ENCODE results near the gene NTSR1. TPM values are rescaled to one million over a fixed set of nuclear protein-coding genes. Genes with fewer than 3 reads are reported as not detected.

NTSR1 gene
- polyA plus RNA-seq, 3 donors, result 0.05 to 0.15 TPM; not detected in 1

DNA sequence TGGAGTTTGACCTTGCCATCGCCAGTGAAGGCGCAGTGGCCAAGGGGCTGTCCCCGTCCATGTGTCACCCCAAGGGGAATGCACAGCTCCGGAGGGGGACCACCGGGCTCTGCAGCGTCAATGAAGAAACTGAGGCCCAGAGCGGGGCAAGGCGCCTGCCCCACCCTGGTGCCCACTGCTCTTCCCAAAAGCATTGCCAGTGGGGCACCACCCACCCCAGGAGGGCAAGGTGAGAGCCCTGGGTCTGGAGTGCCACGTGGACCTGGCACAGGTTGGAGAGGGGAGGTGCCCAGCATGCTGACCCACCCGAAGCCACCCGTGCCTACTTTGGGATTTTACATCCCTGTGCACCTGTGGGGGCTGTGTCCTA, 8.3 kb downstream of the NTSR1 start:
- H3K27ac ChIP-seq (ENCODE audit: low read depth, low read length), result no peak overlapping the region
- 80 to 92% (median 92%) methylated on average over 11 of the region's 11 CpGs for WGBS, 3 donors

DNA sequence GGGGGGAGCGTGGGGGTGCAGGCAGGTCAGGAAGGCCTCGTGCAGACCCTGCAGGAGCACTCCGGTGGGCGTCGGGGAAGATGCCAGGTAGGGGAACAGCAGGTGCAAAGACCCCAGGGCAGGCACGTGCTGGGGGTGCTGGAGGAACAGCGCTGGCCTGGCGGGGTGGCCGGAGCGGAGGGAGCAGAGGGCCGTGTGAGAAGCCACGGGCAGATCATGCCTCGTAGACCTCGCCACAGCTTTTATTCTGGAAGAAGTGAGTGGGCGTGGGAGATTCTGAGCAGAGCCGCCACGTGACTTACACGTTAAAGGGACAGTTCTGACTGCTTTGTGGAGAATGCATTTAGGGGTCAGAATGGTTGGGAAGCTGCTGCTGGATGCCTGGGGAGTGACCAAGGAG, 9.3 kb downstream of the NTSR1 start:
- 52 to 65% (median 65%) methylated on average over 18 of the region's 18 CpGs for WGBS, 3 donors
- H3K27ac ChIP-seq (ENCODE audit: low read depth, low read length), result no peak overlapping the region

DNA sequence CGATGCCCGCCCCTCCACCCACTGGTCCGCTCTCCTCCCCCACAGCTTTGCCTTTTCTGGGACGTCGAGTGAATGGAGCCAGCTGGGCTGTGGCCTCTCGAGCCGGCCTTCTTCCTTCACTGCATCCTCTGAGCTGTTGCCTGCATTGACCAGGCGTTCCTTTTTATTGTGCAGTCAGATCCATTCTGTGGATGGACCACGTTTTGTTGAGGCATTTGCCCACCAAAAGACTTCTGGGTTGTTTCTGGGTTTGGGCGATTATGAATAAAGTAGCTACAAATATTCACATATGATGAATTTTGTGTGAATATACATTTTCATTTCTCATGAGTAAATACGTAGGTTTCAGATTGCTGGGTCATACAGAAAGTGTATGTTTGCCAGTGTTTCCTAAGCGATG, 9.9 kb downstream of the NTSR1 start:
- 63 to 74% (median 64%) methylated on average over 11 to 12 of the region's 12 CpGs for WGBS, 3 donors
- H3K27ac ChIP-seq (ENCODE audit: low read depth, low read length), result no peak overlapping the region

DNA sequence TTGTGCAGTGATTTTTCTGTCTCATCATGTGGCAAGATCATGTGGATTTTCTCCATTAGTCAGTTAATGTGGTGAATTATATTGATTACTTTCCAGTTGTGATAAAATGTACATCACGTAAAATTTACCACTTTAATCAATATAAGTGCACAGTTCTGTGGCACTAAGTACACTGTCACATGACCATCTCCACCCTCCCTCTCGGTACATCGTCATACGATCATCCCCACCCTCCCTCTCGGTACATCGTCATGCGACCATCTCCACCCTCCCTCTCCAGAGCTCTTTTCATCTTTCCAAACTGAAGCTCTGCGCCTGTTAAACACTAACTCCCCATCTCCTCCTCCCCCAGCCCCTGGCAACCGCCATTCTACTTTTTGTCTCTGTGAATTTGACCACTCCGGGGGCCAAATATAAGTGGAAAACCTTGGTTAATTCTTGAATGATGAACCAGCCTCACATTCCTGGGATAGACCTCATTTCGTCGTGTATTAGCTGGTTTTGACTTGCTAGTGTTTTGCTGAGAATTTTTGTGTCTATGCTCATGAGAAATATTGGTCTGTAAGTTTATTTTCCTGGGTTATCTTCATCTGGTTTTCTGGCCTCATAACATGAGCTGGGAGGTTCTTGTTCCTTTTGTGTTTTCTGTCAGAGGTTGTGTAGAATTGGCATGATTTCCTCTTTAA, 10.8 kb downstream of the NTSR1 start:
- 78 to 84% (median 80%) methylated on average over 12 of the region's 12 CpGs for WGBS, 3 donors
- H3K27ac ChIP-seq (ENCODE audit: low read depth, low read length), result no peak overlapping the region

DNA sequence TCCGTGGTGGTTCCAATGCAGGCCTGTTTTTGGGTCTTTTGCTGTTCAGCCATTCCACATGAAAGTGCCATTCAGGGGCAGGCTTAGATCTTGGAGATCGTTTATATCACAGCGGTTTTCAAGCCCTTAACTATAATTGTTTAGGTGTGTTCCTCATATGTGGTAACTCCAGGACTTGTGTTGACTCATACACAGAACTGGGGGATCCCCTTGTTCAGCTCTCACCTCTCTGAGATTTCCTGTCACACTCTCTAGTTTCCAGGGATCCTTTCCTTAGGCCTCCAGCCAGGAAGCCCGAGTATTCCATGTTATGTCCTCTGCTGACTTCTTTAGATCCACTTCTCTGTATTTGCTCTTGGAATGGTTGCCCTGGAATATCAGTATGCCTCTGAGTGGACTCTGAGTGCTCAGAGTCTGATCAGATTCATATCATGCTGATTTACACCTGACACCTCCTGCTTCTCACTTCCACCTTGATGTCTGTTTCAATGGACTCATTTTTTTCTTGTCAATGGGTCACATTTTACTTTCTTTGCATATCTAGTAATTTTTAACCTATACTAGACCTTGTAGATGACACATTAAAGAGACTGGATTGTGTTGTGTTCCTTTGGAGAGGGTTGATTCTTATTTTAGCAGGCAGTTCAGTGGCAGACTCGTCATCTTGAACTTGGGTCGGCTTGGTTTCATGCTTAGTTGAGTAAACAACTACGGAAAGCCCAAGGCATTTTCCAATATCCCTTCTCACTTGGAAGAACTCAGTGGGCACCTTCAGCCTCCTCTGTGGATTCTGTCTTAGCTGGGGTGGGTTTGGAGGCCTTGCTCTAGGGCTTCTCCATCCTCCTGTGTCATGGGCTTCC, 13.1 kb downstream of the NTSR1 start:
- WGBS, 3 donors, result 68 to 89% (median 84%) methylated on average over 7 of the region's 7 CpGs
- H3K27ac ChIP-seq (ENCODE audit: low read depth, low read length), result no peak overlapping the region

DNA sequence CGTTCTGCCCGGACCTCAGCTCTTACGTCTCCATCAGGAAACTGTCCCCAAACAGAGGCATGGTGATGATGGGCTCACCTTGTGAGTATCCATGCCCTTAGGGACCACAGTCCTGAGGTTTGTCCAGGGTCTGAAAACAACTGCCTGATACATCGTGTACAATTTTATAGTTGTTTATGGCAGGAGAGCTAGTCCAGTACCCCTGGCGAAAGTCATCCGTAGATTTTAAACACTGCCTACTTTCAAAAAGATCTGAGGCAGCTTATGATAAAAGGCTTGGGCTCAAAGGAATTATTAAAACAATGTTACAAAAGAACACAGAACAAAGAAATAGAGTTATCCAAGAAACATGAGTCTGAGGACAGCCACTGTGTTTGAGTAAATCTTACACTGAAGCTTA, 14.0 kb downstream of the NTSR1 start:
- WGBS, 3 donors, result 71 to 76% (median 71%) methylated on average over 6 of the region's 6 CpGs
- H3K27ac ChIP-seq (ENCODE audit: low read depth, low read length), result no peak overlapping the region

DNA sequence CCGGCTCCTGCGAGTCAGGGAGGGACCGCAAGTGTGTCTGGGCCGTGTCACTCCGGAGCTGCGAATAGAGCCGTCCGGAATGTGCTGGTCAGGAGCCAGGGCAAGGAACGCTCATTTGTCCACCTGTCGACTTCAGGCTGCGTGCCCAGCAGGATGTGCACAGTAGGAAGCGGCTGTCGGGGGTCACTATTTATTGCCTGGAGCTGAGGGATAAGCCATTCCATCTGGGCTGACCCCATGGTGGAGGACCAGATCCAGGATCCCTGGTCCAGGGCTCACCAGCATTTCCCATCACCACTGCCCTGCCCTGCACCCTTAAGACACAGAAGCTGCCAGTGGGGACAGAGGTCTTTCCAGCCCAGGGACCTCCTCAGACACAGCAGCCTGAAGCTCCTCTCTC, 14.7 kb downstream of the NTSR1 start:
- H3K27ac ChIP-seq (ENCODE audit: low read depth, low read length), result no peak overlapping the region
- WGBS, 3 donors, result 19 to 34% (median 26%) methylated on average over 12 to 13 of the region's 13 CpGs

DNA sequence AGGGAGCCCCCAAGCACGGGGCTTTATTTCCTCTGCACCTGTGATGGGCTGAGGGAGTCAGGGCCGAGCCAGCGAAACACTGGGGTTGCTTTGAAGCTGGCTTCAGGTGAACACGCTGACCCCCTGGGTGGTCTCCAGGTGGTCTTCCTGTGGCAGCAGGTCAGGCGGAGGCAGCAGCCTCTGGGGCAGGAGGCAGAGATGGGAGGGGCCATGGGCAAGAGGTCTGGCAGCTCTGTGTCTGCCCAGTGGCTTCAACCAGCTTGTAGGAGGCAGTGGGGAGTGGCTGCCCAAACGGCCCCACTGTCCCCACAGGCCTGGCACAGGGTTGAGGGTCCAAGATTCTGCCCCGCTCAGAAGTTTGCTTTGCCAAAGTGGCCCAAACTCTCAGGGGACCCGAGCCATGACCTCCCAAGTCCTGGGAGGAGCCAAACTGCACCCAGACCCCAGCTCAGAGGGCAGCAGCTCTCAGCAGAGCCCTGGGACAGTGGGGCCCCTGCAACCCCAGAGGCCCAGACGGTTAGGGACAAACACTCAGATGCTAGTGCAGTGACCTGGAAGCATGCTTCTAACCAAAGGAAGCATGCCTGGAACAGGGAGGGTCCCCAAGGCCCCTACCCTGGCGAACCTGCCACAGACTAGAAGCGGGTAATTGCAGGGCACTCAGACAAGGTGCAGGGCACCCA, 15.3 kb downstream of the NTSR1 start:
- WGBS, 3 donors, result 46 to 61% (median 51%) methylated on average over 11 of the region's 11 CpGs
- H3K27ac ChIP-seq (ENCODE audit: low read depth, low read length), result no peak overlapping the region

DNA sequence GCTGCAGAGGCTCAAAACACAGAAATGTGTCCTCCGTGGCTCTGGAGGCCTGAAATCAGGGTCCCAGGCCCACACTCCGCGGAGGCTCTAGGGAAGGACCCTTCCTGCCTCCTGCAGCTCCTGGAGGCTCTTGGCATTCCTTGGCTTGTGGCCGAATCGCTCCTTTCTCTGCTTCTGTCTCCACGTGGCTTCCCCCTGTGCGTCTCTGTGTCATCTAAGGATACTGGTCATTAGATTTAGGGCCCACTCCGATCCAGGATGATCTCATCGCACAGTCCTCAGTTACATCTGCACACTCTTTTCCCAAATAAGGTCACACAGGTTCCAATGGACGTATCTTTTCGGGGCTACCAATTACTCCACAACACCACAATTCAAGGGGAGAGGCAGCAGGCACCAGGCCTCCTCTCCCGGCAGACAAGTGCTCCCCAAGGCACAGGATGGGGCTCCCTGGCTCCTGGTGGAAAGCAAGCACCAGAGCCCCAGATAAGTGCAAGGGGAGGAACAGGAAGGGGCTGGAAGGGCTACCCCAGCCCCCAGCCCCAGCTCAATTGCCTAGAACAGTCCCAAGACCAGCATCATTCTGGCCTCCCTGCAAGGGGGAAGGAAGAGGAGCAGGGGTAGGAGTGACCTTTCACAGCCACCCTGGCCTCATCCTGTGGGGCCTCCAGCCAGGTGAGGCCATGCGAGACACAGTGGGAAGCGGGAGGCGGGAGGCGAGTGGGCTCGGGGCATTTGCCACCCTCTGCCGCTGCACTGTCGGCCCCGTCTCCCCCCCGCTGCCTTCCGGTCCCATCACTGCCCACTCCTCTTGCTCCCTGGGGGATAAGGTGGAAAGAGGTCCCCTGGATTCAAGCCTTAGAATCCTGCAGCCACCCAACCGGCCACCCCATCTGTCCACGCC, 16.3 kb downstream of the NTSR1 start:
- no peak overlapping the region for H3K27ac ChIP-seq (ENCODE audit: low read depth, low read length)
- 78 to 87% (median 79%) methylated on average over 23 to 24 of the region's 24 CpGs for WGBS, 3 donors

DNA sequence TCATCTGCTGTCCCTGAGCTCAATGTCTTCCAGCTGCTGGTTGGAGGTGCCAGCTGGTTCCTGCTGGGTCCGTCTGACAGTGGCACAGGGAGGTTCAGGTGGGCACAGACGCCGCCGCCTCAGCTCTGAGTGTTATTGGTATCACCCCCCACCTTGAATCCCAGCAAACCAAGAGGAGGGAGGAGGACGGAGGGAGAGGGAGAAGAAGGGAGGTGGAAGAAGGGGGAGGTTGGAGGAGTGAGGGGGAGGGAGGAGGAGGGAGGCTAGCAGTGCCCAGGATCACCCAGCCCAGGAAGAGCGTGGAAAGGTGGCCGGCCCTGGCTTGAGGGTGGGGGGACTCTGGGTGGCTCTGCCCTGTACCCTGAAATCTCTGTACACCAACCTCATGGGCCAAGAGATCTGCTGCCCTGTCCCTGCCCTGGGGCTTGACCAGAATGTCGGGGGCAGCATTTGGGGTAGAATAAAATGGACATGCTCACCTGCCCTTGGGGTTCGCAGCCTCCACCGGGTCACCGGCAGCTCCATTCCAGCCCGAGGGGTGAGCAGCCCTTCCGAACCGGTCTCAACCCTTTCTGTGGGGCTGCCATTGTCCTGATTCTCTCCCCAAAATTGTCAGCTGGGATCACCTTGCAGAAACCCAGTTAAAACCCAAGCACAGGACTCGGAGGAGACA, 17.1 kb downstream of the NTSR1 start:
- WGBS, 3 donors, result 73 to 86% (median 81%) methylated on average over 15 of the region's 15 CpGs

DNA sequence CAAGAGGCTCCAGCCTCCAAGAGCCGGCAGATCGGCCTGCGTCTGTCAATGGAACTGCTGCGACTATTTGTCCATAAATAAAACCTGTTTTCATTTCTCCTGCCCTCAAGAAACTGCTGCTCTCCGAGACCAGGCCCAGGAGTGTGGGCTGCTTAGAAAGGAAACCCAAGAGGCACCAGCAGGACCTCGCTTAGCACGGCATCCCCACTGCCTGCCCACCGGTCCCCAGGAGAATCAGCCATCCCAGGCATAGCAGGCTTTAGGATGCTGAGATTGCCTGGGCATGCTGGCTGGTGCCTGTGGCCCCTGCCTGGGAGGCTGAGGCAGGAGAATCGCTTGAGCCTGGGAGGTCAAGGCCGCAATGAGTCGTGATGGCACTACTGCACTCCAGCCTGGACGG, 17.6 kb downstream of the NTSR1 start:
- WGBS, 3 donors, result 71 to 82% (median 81%) methylated on average over 12 of the region's 12 CpGs
- H3K27ac ChIP-seq (ENCODE audit: low read depth, low read length), result no peak overlapping the region

More for the DNA sequence above, 17.1 kb downstream of the NTSR1 start:
- H3K27ac ChIP-seq (ENCODE audit: low read depth, low read length), result no peak overlapping the region

DNA sequence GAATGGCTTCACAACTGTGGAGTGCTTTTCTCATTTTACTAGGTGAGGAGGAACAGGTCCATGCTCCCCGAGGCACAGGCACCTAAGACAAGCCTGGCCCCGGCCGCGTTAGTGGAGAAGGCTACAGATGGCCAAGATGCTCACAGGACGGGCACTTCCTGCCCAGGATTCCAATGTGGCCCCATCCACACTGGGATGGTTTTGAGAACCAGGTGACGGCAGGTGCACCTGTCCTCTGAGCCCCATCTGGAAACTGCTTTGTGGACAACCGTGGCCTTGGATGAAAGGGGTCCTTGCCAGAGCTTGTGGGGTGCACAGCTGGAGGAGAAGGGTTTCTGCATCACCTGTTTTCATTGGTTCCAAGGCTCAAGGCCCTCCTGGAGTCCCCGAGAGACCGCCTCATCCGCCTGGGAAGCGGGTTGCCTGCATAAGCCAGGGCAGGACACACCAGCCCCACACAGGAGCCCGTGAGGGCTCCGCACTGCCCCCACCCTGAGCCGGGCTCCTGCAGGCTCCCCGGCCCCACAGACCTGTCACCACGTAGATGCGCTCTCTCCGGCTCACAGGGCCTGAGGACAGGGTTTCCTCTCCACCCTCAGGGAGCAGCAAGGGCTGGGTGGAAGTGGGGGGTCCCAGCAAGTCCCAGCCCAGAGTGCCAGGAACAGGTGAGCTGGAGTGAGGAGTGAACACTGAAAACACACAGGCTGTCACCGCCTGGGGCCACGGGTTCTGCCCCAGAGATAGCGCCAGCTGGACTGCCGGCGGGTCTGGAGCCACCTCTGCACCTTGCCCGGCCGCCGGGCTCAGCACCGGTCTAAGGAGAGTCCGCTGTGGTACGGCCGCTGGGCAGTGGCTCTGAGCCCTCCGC, 18.3 kb downstream of the NTSR1 start:
- H3K27ac ChIP-seq (ENCODE audit: low read depth, low read length), result no peak overlapping the region
- WGBS, 3 donors, result 71 to 81% (median 81%) methylated on average over 31 of the region's 31 CpGs

DNA sequence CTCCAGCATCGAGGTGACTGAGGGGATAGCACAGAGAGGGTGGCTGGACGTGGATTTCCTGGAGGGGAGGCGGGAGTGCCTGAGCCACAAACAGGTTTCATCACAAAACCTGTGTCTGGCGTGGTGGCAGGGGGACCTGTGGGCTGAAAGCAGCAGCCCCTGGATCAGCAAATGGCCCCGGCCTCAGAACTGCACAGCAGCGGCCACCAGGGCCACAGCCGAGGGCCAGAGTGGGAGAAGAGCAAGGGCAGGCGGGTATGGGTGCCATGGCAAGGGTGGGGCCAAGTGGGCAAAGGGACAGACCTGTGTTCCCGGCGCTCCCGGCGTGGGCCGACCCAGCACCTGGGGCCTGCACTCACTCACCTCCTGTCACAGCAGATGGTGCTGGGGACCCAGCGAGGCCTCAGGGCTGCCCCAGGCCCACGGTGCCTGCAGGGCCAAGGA, 19.0 kb downstream of the NTSR1 start:
- H3K27ac ChIP-seq (ENCODE audit: low read depth, low read length), result no peak overlapping the region
- WGBS, 3 donors, result 64 to 72% (median 65%) methylated on average over 14 to 15 of the region's 15 CpGs

DNA sequence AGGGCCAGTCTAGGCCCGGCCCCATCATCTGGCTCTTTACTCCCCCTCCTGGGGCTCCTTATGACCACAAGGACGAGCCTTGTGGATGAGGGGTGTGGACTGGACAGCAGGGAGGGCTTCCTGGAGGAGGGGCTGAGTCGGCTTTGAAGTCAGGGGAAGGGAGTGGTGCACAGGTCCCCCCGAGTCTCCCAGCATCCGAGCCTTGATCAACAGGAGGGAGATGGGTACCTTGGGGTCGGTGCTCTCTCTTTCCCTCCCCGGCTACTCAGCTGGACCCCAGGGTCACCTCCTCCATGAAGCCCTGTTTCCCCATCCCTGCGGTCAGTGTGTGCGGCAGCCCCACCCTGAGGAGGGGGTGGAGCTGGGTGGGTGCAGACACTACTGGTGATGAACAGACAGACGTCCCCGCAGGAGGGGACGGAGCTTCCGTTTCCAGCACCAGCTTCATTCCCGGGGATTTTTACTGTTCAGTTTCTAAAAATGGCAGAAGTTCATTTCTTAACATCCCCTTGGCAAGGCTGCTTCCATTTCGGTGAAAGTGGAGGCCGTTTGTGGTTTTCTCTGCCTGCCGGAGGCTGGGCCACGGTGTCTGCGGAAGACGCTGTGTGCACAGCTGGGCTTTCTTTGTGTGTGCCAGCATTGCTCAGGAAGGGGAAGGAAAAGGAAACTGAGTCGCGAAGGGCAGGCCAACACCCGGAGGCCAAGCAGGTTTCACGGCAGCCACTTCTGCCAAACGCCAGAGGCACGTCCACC, 19.6 kb downstream of the NTSR1 start:
- H3K27ac ChIP-seq (ENCODE audit: low read depth, low read length), result no peak overlapping the region
- WGBS, 3 donors, result 30 to 59% (median 31%) methylated on average over 26 of the region's 26 CpGs

DNA sequence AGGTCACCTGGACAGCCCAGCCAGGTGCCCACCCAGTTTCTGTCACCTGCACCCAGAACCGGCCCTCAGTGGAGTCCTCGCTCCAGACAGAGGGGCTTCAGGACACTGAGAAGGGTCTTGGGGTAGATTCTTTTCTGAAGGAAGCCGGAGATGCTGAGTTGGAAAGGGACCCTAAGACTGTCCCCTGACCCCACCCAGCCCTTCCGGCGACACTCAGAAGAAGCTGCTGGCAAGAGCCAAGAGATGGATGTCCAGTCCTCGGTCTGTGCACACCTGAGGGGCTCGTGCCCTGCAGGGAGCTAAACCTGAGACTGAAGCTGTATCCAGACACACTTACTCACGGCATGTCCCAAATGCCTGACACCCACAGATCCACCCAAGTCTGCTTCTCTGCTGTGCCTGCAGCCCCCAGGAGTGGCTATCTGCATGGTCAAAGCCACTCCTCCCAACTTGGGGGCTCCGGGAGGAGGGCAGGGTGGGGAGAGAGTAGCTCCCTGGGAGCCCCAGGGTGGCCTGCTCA, 20.2 kb downstream of the NTSR1 start:
- 65 to 75% (median 66%) methylated on average over 9 of the region's 9 CpGs for WGBS, 3 donors
- H3K27ac ChIP-seq (ENCODE audit: low read depth, low read length), result no peak overlapping the region

DNA sequence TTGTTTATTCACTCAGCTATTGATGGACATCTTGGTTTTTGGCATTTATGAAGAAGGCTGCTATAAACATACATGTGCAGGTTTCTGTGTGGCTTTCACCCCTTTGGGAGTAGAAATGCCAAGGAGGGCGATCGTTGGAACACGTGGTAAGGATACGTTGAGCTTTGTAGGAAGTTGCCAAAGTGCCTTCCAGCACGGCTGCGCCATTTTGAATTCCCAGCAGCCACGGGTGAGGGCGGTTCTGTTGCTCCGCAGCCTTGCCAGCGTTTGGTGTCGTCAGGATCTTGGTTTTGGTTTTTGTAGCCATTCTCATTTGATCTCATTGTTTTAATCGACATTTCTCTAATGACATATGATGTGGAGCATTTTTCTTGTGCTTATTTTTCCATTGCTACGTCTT, 21.8 kb downstream of the NTSR1 start:
- 77 to 83% (median 78%) methylated on average over 13 of the region's 13 CpGs for WGBS, 3 donors
- no peak overlapping the region for H3K27ac ChIP-seq (ENCODE audit: low read depth, low read length)
